ENCODE measurements around the gene KRTAP24-1. TPM values are rescaled to one million over a fixed set of nuclear protein-coding genes. Genes with fewer than 3 reads are reported as not detected.

The KRTAP24-1 gene
- total and polyA plus RNA-seq, 4 donors = not detected

Other genes starting within 250 kb of the KRTAP24-1 start
- not detected for gene CLDN17, start 116.1 kb downstream of the KRTAP24-1 start, total RNA-seq
- gene CLDN17, start 116.1 kb downstream of the KRTAP24-1 start, polyA plus RNA-seq = not detected
- gene CLDN8, start 66.9 kb downstream of the KRTAP24-1 start, total RNA-seq = not detected
- gene CLDN8, start 66.9 kb downstream of the KRTAP24-1 start, polyA plus RNA-seq = under 1 TPM in 1 of 2 donors, not detected in 1; 0.23 TPM
- gene KRTAP25-1, start 6.6 kb upstream of the KRTAP24-1 start, total RNA-seq = not detected
- gene KRTAP25-1, start 6.6 kb upstream of the KRTAP24-1 start, polyA plus RNA-seq = not detected
- gene KRTAP26-1, start 37.4 kb upstream of the KRTAP24-1 start, total RNA-seq = not detected
- not detected for gene KRTAP26-1, start 37.4 kb upstream of the KRTAP24-1 start, polyA plus RNA-seq
- not detected for gene KRTAP27-1, start 54.7 kb upstream of the KRTAP24-1 start, total RNA-seq
- not detected for gene KRTAP27-1, start 54.7 kb upstream of the KRTAP24-1 start, polyA plus RNA-seq
- not detected for gene KRTAP23-1, start 65.7 kb upstream of the KRTAP24-1 start, total RNA-seq
- gene KRTAP23-1, start 65.7 kb upstream of the KRTAP24-1 start, polyA plus RNA-seq = not detected
- not detected for gene KRTAP13-2, start 89.3 kb upstream of the KRTAP24-1 start, total RNA-seq
- gene KRTAP13-2, start 89.3 kb upstream of the KRTAP24-1 start, polyA plus RNA-seq = not detected
- gene KRTAP13-1, start 113.1 kb upstream of the KRTAP24-1 start, total RNA-seq = not detected
- not detected for gene KRTAP13-1, start 113.1 kb upstream of the KRTAP24-1 start, polyA plus RNA-seq
- not detected for gene KRTAP13-3, start 143.0 kb upstream of the KRTAP24-1 start, total RNA-seq
- not detected for gene KRTAP13-3, start 143.0 kb upstream of the KRTAP24-1 start, polyA plus RNA-seq
- gene KRTAP13-4, start 147.3 kb upstream of the KRTAP24-1 start, total RNA-seq = not detected
- not detected for gene KRTAP13-4, start 147.3 kb upstream of the KRTAP24-1 start, polyA plus RNA-seq
- gene KRTAP15-1, start 157.3 kb upstream of the KRTAP24-1 start, total RNA-seq = not detected
- gene KRTAP15-1, start 157.3 kb upstream of the KRTAP24-1 start, polyA plus RNA-seq = not detected
- not detected for gene KRTAP19-1, start 197.4 kb upstream of the KRTAP24-1 start, total RNA-seq
- not detected for gene KRTAP19-1, start 197.4 kb upstream of the KRTAP24-1 start, polyA plus RNA-seq
- gene KRTAP19-2, start 204.5 kb upstream of the KRTAP24-1 start, total RNA-seq = not detected
- not detected for gene KRTAP19-2, start 204.5 kb upstream of the KRTAP24-1 start, polyA plus RNA-seq
- gene KRTAP19-3, start 209.1 kb upstream of the KRTAP24-1 start, total RNA-seq = not detected
- gene KRTAP19-3, start 209.1 kb upstream of the KRTAP24-1 start, polyA plus RNA-seq = not detected
- not detected for gene KRTAP19-4, start 214.2 kb upstream of the KRTAP24-1 start, total RNA-seq
- gene KRTAP19-4, start 214.2 kb upstream of the KRTAP24-1 start, polyA plus RNA-seq = not detected
- gene KRTAP19-5, start 219.2 kb upstream of the KRTAP24-1 start, total RNA-seq = not detected
- not detected for gene KRTAP19-5, start 219.2 kb upstream of the KRTAP24-1 start, polyA plus RNA-seq